Mesenchymal stem cell (in vitro differentiated cells and primary cell): ENCODE measurements around the gene CTNNA1.

Experiments used
- DNase-seq: peaks from one replicate; pipeline ENCODE4 v3.0.0-alpha.2; 2013
- H2AFZ ChIP-seq: one replicate; pipeline ENCODE4 v1.6.1; 2013; ENCODE audit warnings: low read depth, mild to moderate bottlenecking, control low read depth, inconsistent platforms, low read length, moderate library complexity
- H2AK5ac ChIP-seq: 2 replicates; pipeline ENCODE4 v1.6.1; 2013; ENCODE audit warnings: low read length, moderate library complexity, mild to moderate bottlenecking, inconsistent platforms; ENCODE audit not compliant: severe bottlenecking
- H2BK120ac ChIP-seq: one replicate; pipeline ENCODE4 v1.6.1; 2013; ENCODE audit warnings: low read depth, mild to moderate bottlenecking, inconsistent platforms, low read length, moderate library complexity
- H2BK12ac ChIP-seq, 2 experiments: one replicate each; pipeline ENCODE4 v1.6.1; 2013; ENCODE audit warnings: inconsistent platforms in 2 of 2, low read length in 2 of 2, mild to moderate bottlenecking in 2 of 2, moderate library complexity in 2 of 2, control low read depth in 1 of 2
- H2BK15ac ChIP-seq: one replicate; pipeline ENCODE4 v1.6.1; 2013; ENCODE audit warnings: mild to moderate bottlenecking, low read depth, inconsistent platforms; ENCODE audit not compliant: poor library complexity, severe bottlenecking
- H2BK5ac ChIP-seq: 2 replicates; pipeline ENCODE4 v1.6.1; 2013; ENCODE audit warnings: low read depth, mild to moderate bottlenecking, low read length, control low read depth, inconsistent platforms; ENCODE audit not compliant: poor library complexity, severe bottlenecking
- H3K14ac ChIP-seq, 2 experiments: one replicate each; pipeline ENCODE4 v1.6.1; 2013; ENCODE audit warnings: inconsistent platforms in 2 of 2, low read length in 2 of 2, control low read depth in 1 of 2, mild to moderate bottlenecking in 1 of 2, moderate library complexity in 1 of 2
- H3K18ac ChIP-seq, 2 experiments: one replicate each; pipeline ENCODE4 v1.6.1; 2013; ENCODE audit warnings: inconsistent platforms in 2 of 2, low read length in 2 of 2, control low read depth in 1 of 2, low read depth in 1 of 2, mild to moderate bottlenecking in 1 of 2
- H3K23ac ChIP-seq, 2 experiments: one replicate each; pipeline ENCODE4 v1.6.1; 2013; ENCODE audit warnings: inconsistent platforms in 2 of 2, low read length in 2 of 2, mild to moderate bottlenecking in 2 of 2, moderate library complexity in 2 of 2, control low read depth in 1 of 2
- H3K27ac ChIP-seq: 2 replicates; pipeline ENCODE4 v1.5.1; 2013; ENCODE audit warnings: mild to moderate bottlenecking, moderate library complexity, low read length, control low read depth, inconsistent platforms; ENCODE audit not compliant: poor library complexity, severe bottlenecking
- H3K27me3 ChIP-seq, 2 experiments: 2 replicates each; pipeline versions ENCODE4 v1.6.1 to v1.7.0; 2013; ENCODE audit warnings: low read length in 2 of 2, mild to moderate bottlenecking in 2 of 2, moderate library complexity in 2 of 2, control low read depth in 1 of 2, inconsistent platforms in 1 of 2; ENCODE audit not compliant: control insufficient read depth in 1 of 2, insufficient read depth in 1 of 2
- H3K36me3 ChIP-seq, 2 experiments: 2 replicates each; pipeline versions ENCODE4 v1.6.1 to v1.7.0; 2013; ENCODE audit warnings: low read length in 2 of 2, control low read depth in 1 of 2, inconsistent platforms in 1 of 2, low read depth in 1 of 2, mild to moderate bottlenecking in 1 of 2; ENCODE audit not compliant: insufficient read depth in 2 of 2, control insufficient read depth in 1 of 2
- H3K4ac ChIP-seq, 2 experiments: one replicate each; pipeline ENCODE4 v1.6.1; 2013; ENCODE audit warnings: inconsistent platforms in 2 of 2, low read length in 2 of 2, mild to moderate bottlenecking in 2 of 2, moderate library complexity in 2 of 2, control low read depth in 1 of 2, low read depth in 1 of 2
- H3K4me1 ChIP-seq: 2 replicates; pipeline ENCODE4 v1.6.1; 2013; ENCODE audit warnings: low read depth, low read length, control low read depth; ENCODE audit not compliant: control insufficient read depth, insufficient read depth
- H3K4me2 ChIP-seq: 2 replicates; pipeline ENCODE4 v1.6.1; 2013; ENCODE audit warnings: low read length, mild to moderate bottlenecking, inconsistent platforms; ENCODE audit not compliant: poor library complexity, severe bottlenecking
- H3K4me3 ChIP-seq, 2 experiments: 2 replicates each; pipeline versions ENCODE4 v1.5.1 to v1.7.0; 2013; ENCODE audit warnings: low read length in 2 of 2, mild to moderate bottlenecking in 2 of 2, control low read depth in 1 of 2, low read depth in 1 of 2; ENCODE audit not compliant: insufficient read depth in 1 of 2
- H3K79me1 ChIP-seq: replicated peaks from 2 replicates; pipeline ENCODE4 v1.6.1; 2013; ENCODE audit warnings: mild to moderate bottlenecking, control low read depth, low read length, inconsistent platforms; ENCODE audit not compliant: poor library complexity, severe bottlenecking
- H3K9ac ChIP-seq: 2 replicates; pipeline ENCODE4 v1.7.0; 2013; ENCODE audit warnings: mild to moderate bottlenecking, low read length, moderate library complexity
- H3K9me3 ChIP-seq: 2 replicates; pipeline ENCODE4 v1.7.0; 2013; ENCODE audit warnings: mild to moderate bottlenecking, low read length; ENCODE audit not compliant: control insufficient read depth
- H4K8ac ChIP-seq: one replicate; pipeline ENCODE4 v1.6.1; 2013; ENCODE audit warnings: inconsistent platforms, mild to moderate bottlenecking, low read length, moderate library complexity
- H4K91ac ChIP-seq: one replicate; pipeline ENCODE4 v1.6.1; 2013; ENCODE audit warnings: mild to moderate bottlenecking, low read length, inconsistent platforms
- WGBS: methylation state at CpG from one replicate; pipeline ENCODE4 v1.1.7; 2013; ENCODE audit warnings: mixed read lengths; 5-methylcytosine and 5-hydroxymethylcytosine counted together

CTNNA1 gene

GRCh38 chr5:138875946-138876345, 122.7 kb downstream of the CTNNA1 start:
- no peak overlapping the region for H2BK120ac ChIP-seq
- no CpG with 5 or more reads among the region's 3 CpGs for WGBS
- H3K36me3 ChIP-seq = peaks cover 0 to 9% of the 10 kb centered on the region in 2 experiments
- H2BK15ac ChIP-seq = no peak overlapping the region
- no peak overlapping the region for H3K4ac ChIP-seq
- H2BK12ac ChIP-seq = no peak overlapping the region
- H2AFZ ChIP-seq = no peak overlapping the region
- peaks cover 8% of the 10 kb centered on the region for H3K4me1 ChIP-seq
- H2AK5ac ChIP-seq = no peak overlapping the region
- no peak overlapping the region for H3K4me3 ChIP-seq
- no peak overlapping the region for H4K91ac ChIP-seq
- no peak for DNase-seq
- H3K79me1 ChIP-seq = peaks cover 18% of the 10 kb centered on the region
- H3K14ac ChIP-seq = no peak overlapping the region
- no peak overlapping the region for H4K8ac ChIP-seq
- H3K27me3 ChIP-seq = no peaks in the 10 kb centered on the region
- no peak overlapping the region for H2BK5ac ChIP-seq
- H3K23ac ChIP-seq = no peak overlapping the region
- H3K18ac ChIP-seq = no peak overlapping the region
- H3K9me3 ChIP-seq = no peaks in the 10 kb centered on the region
- H3K4me2 ChIP-seq = no peak overlapping the region
- no peak overlapping the region for H3K27ac ChIP-seq
- H3K9ac ChIP-seq = peak overlapping the region; percentile 77

- H4K91ac ChIP-seq = no peak overlapping the region
- no peak for DNase-seq
- no peak overlapping the region for H3K27ac ChIP-seq
- H2BK120ac ChIP-seq = no peak overlapping the region
- H3K79me1 ChIP-seq = peaks cover 19% of the 10 kb centered on the region
- no peak overlapping the region for H4K8ac ChIP-seq
- H3K9me3 ChIP-seq = no peaks in the 10 kb centered on the region
- no peak overlapping the region for H3K9ac ChIP-seq
- 93% methylated on average over 3 of the region's 4 CpGs for WGBS
- H3K4me1 ChIP-seq = peaks cover 8% of the 10 kb centered on the region
- H3K4me2 ChIP-seq = no peak overlapping the region
- H2AK5ac ChIP-seq = no peak overlapping the region
- H3K36me3 ChIP-seq = peaks cover 0 to 9% of the 10 kb centered on the region in 2 experiments
- no peak overlapping the region for H3K4me3 ChIP-seq
- no peak overlapping the region for H2BK15ac ChIP-seq
- no peak overlapping the region for H3K14ac ChIP-seq
- no peak overlapping the region for H3K4ac ChIP-seq
- H2AFZ ChIP-seq = no peak overlapping the region
- H2BK12ac ChIP-seq = no peak overlapping the region
- H3K23ac ChIP-seq = no peak overlapping the region
- H3K27me3 ChIP-seq = no peaks in the 10 kb centered on the region
- H2BK5ac ChIP-seq = no peak overlapping the region
- no peak overlapping the region for H3K18ac ChIP-seq
Measured at GRCh38 chr5:138876811-138877210, 123.6 kb downstream of the CTNNA1 start.

DNA sequence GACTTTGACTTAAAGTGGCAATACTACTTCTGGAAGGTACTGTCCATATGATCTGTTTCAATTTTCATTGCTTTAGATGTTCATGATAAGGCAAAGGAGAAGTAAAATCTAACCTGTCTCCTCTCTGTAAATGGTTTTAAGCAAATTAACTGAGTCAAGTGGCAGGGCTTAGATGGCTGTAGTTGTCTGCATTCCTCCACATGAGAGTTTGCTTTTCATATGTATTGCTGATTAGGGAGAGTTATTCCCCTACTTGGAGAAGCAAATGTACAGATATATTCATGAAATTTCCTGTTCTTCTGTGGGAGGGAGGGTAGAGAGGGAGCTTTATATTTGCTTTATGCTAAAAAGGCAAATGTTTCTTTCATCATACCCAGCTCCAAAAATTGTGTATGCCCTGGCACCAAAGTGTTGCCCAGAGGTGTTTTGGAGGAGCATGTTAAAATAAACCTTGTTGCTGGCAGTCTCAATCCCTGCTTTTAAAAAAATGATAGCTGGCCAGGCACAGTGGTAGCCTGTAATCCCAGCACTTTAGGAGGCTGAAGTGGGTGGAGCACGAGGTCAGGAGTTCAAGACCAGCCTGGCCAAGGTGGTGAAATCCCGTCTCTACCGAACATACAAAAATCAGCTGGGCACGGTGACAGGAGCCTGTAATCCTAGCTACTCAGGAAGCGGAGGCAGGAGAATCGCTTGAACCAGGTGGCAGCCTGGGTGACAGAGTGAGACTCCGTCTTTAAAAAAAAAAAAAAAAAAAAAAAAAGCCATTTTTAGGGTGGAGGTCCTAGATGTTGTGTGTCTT, 125.4 kb downstream of the CTNNA1 start:
- DNase-seq = no peak
- no peak overlapping the region for H3K4me3 ChIP-seq
- H3K18ac ChIP-seq = no peak overlapping the region
- H3K79me1 ChIP-seq = peaks cover 24% of the 10 kb centered on the region
- no peak overlapping the region for H2AK5ac ChIP-seq
- H3K14ac ChIP-seq = no peak overlapping the region
- H3K36me3 ChIP-seq = peaks cover 0 to 6% of the 10 kb centered on the region in 2 experiments
- H2AFZ ChIP-seq = no peak overlapping the region
- H2BK12ac ChIP-seq = no peak overlapping the region
- no peaks in the 10 kb centered on the region for H3K27me3 ChIP-seq
- H3K9ac ChIP-seq = no peak overlapping the region
- H4K91ac ChIP-seq = no peak overlapping the region
- WGBS = 92% methylated on average over 7 of the region's 7 CpGs
- H3K9me3 ChIP-seq = no peaks in the 10 kb centered on the region
- no peak overlapping the region for H4K8ac ChIP-seq
- H2BK5ac ChIP-seq = no peak overlapping the region
- H2BK15ac ChIP-seq = no peak overlapping the region
- no peak overlapping the region for H2BK120ac ChIP-seq
- no peak overlapping the region for H3K4ac ChIP-seq
- no peak overlapping the region for H3K23ac ChIP-seq
- peaks cover 7% of the 10 kb centered on the region for H3K4me1 ChIP-seq
- H3K4me2 ChIP-seq = no peak overlapping the region
- no peak overlapping the region for H3K27ac ChIP-seq

- Histone ChIP-seq H2BK120ac (no peak overlapping the region), H2AK5ac (no peak overlapping the region), H3K27me3 (no peaks in the 10 kb centered on the region), H3K14ac (no peak overlapping the region), H4K8ac (no peak overlapping the region), H2BK12ac (no peak overlapping the region), H2AFZ (no peak overlapping the region), H4K91ac (no peak overlapping the region), H3K27ac (no peak overlapping the region), H3K4me3 (no peak overlapping the region), H3K4ac (no peak overlapping the region), H3K23ac (no peak overlapping the region), H3K79me1 (peaks cover 15% of the 10 kb centered on the region), H3K4me1 (peaks cover 3% of the 10 kb centered on the region), H3K18ac (no peak overlapping the region), H2BK15ac (no peak overlapping the region), H2BK5ac (no peak overlapping the region), H3K9me3 (no peaks in the 10 kb centered on the region), H3K9ac (no peak overlapping the region), H3K4me2 (no peak overlapping the region), H3K36me3 (peaks cover 2 to 22% of the 10 kb centered on the region in 2 experiments)
- no peak for DNase-seq
Measured at GRCh38 chr5:138883211-138883610, 130.0 kb downstream of the CTNNA1 start.
